NB4 (cell line): ENCODE results near the gene SKAP2.

Experiments
- DNase-seq: peaks from one replicate; pipeline ENCODE4 v3.0.0; 2010; ENCODE audit warnings: low read depth
- H3K4me3 ChIP-seq: one replicate; pipeline ENCODE4 v1.5.1; 2011; ENCODE audit warnings: mild to moderate bottlenecking, low read depth, low read length, moderate library complexity
- CTCF ChIP-seq: IDR thresholded peaks from one replicate; pipeline ENCODE4 v1.5.1; 2012; ENCODE audit warnings: low read depth, low read length
- MAX ChIP-seq: IDR thresholded peaks from 2 replicates; pipeline ENCODE4 v1.6.1; 2011; ENCODE audit warnings: low read depth, low read length
- MYC ChIP-seq: IDR thresholded peaks from 2 replicates; pipeline ENCODE4 v1.6.1; 2011; ENCODE audit warnings: low read depth, low read length
- POLR2A ChIP-seq: IDR thresholded peaks from 2 replicates; pipeline ENCODE4 v1.6.1; 2011; ENCODE audit warnings: mild to moderate bottlenecking; ENCODE audit not compliant: insufficient read length; ENCODE audit errors: extremely low read depth

Gene SKAP2

GRCh38 chr7:26686448-26686981 is 177.9 kb downstream of the SKAP2 start:
- TF ChIP-seq MAX (no peak), CTCF (peak; percentile 51)
- no peak overlapping the region for H3K4me3 ChIP-seq
- peak; percentile 60 for DNase-seq

GRCh38 chr7:26685606-26686005 is 178.8 kb downstream of the SKAP2 start:
- no peak overlapping the region for H3K4me3 ChIP-seq
- DNase-seq, result no peak
- TF ChIP-seq POLR2A (no peak), CTCF (no peak), MYC (no peak), MAX (no peak)

GRCh38 chr7:26684447-26684846 is 179.9 kb downstream of the SKAP2 start:
- TF ChIP-seq MYC (no peak), CTCF (no peak), MAX (no peak), POLR2A (no peak)
- no peak overlapping the region for H3K4me3 ChIP-seq
- DNase-seq, result no peak

- TF ChIP-seq MAX (no peak), CTCF (no peak), POLR2A (no peak), MYC (no peak)
- no peak overlapping the region for H3K4me3 ChIP-seq
- no peak for DNase-seq
Measured at GRCh38 chr7:26683277-26683676, 181.1 kb downstream of the SKAP2 start.

- no peak for TF ChIP-seq POLR2A
- TF ChIP-seq CTCF, result peak; percentile 77
- TF ChIP-seq MYC, result no peak
- TF ChIP-seq MAX, result no peak
- DNase-seq, result peak; percentile 57
- no peak overlapping the region for H3K4me3 ChIP-seq
Measured at GRCh38 chr7:26681819-26682418, 182.5 kb downstream of the SKAP2 start.
